Osteocyte (in vitro differentiated cells): ENCODE measurements around the gene RYR2. TPM values are rescaled to one million over a fixed set of nuclear protein-coding genes. Genes with fewer than 3 reads are reported as not detected.

Experiments
- DNase-seq: peaks from one replicate; pipeline ENCODE4 v3.0.0; 2021; ENCODE audit warnings: mixed read lengths; ENCODE audit not compliant: unreplicated experiment; ENCODE audit errors: extremely low spot score
- H3K27ac Mint-ChIP-seq: one replicate; pipeline ENCODE4 v1.8.0; 2021; ENCODE audit warnings: mild to moderate bottlenecking, mixed read lengths; ENCODE audit not compliant: unreplicated experiment
- H3K27me3 Mint-ChIP-seq: one replicate; pipeline ENCODE4 v1.8.0; 2021; ENCODE audit warnings: mixed read lengths; ENCODE audit not compliant: unreplicated experiment
- H3K36me3 Mint-ChIP-seq: one replicate; pipeline ENCODE4 v1.8.0; 2021; ENCODE audit warnings: mixed read lengths; ENCODE audit not compliant: unreplicated experiment
- H3K4me1 Mint-ChIP-seq: one replicate; pipeline ENCODE4 v1.8.0; 2021; ENCODE audit warnings: mixed read lengths; ENCODE audit not compliant: unreplicated experiment
- H3K4me3 Mint-ChIP-seq: one replicate; pipeline ENCODE4 v1.8.0; 2021; ENCODE audit warnings: mild to moderate bottlenecking, moderate library complexity, mixed read lengths; ENCODE audit not compliant: unreplicated experiment
- H3K9me3 Mint-ChIP-seq: one replicate; pipeline ENCODE4 v1.8.0; 2021; ENCODE audit warnings: mixed read lengths; ENCODE audit not compliant: unreplicated experiment
- CTCF ChIP-seq: fragments of 200-600 bp; sonication (generic); IDR thresholded peaks from 2 replicates; pipeline ENCODE4 v1.5.0; 2021; ENCODE audit warnings: antibody characterized with exemption, mild to moderate bottlenecking, moderate library complexity
- total RNA-seq: library from RNA; stranded (reverse); gene quantifications from 2 replicates; pipeline ENCODE4 v1.2.1, GENCODE V29; 2021

RYR2 gene
- total RNA-seq, 1 donor from 2014 or later, result 0.03 TPM

GRCh38 chr1:237104096-237104495, 62.1 kb downstream of the RYR2 start:
- no peaks in the 10 kb centered on the region for H3K4me1 Mint-ChIP-seq
- DNase-seq, result no peak
- no peak overlapping the region for H3K27ac Mint-ChIP-seq
- TF ChIP-seq CTCF, result no peak
- H3K36me3 Mint-ChIP-seq, result no peaks in the 10 kb centered on the region
- H3K27me3 Mint-ChIP-seq, result no peaks in the 10 kb centered on the region
- no peaks in the 10 kb centered on the region for H3K9me3 Mint-ChIP-seq
- H3K4me3 Mint-ChIP-seq, result no peak overlapping the region

GRCh38 chr1:237105826-237106225, 63.8 kb downstream of the RYR2 start:
- no peaks in the 10 kb centered on the region for H3K4me1 Mint-ChIP-seq
- TF ChIP-seq CTCF, result no peak
- no peaks in the 10 kb centered on the region for H3K36me3 Mint-ChIP-seq
- H3K27ac Mint-ChIP-seq, result no peak overlapping the region
- no peaks in the 10 kb centered on the region for H3K9me3 Mint-ChIP-seq
- no peak overlapping the region for H3K4me3 Mint-ChIP-seq
- H3K27me3 Mint-ChIP-seq, result no peaks in the 10 kb centered on the region
- no peak for DNase-seq

GRCh38 chr1:237108297-237109040, 66.5 kb downstream of the RYR2 start:
- no peak overlapping the region for H3K4me3 Mint-ChIP-seq
- no peaks in the 10 kb centered on the region for H3K9me3 Mint-ChIP-seq
- no peaks in the 10 kb centered on the region for H3K36me3 Mint-ChIP-seq
- no peak overlapping the region for H3K27ac Mint-ChIP-seq
- DNase-seq, result no peak
- no peak for TF ChIP-seq CTCF
- H3K27me3 Mint-ChIP-seq, result no peaks in the 10 kb centered on the region
- no peaks in the 10 kb centered on the region for H3K4me1 Mint-ChIP-seq

GRCh38 chr1:237111807-237112206, 69.8 kb downstream of the RYR2 start:
- H3K9me3 Mint-ChIP-seq, result no peaks in the 10 kb centered on the region
- no peak for DNase-seq
- no peaks in the 10 kb centered on the region for H3K4me1 Mint-ChIP-seq
- no peak for TF ChIP-seq CTCF
- H3K27me3 Mint-ChIP-seq, result no peaks in the 10 kb centered on the region
- H3K36me3 Mint-ChIP-seq, result no peaks in the 10 kb centered on the region
- H3K27ac Mint-ChIP-seq, result no peak overlapping the region
- H3K4me3 Mint-ChIP-seq, result no peak overlapping the region

GRCh38 chr1:237112663-237113062, 70.7 kb downstream of the RYR2 start:
- Mint-ChIP-seq H3K27ac (no peak overlapping the region), H3K4me1 (no peaks in the 10 kb centered on the region), H3K36me3 (no peaks in the 10 kb centered on the region), H3K27me3 (no peaks in the 10 kb centered on the region), H3K9me3 (no peaks in the 10 kb centered on the region), H3K4me3 (no peak overlapping the region)
- TF ChIP-seq CTCF, result no peak
- no peak for DNase-seq
